ENCODE measurements around the gene PXYLP1. TPM values are rescaled to one million over a fixed set of nuclear protein-coding genes. Genes with fewer than 3 reads are reported as not detected.

The PXYLP1 gene
- total RNA-seq, 2 donors from 2014 or later, result 8.9 to 13.1 TPM

- no peak for DNase-seq
- Histone ChIP-seq H3K4me1 (no peaks in the 10 kb centered on the region), H3K9ac (ENCODE audit: low read depth in 2 of 2, low read length in 2 of 2) (no peak overlapping the region), H3K9me3 (no peaks in the 10 kb centered on the region), H3K27me3 (no peaks in the 10 kb centered on the region), H3K36me3 (no peaks in the 10 kb centered on the region), H3K27ac (no peak overlapping the region), H3K4me3 (no peak overlapping the region)
- TF ChIP-seq CTCF (IDR thresholded peaks at IDR 0.05), result no peak
- intact Hi-C loops (cut with DNase I), result no loop called here
Measured at GRCh38 chr3:141273700-141274410, 42.2 kb downstream of the PXYLP1 start.

- Histone ChIP-seq H3K4me1 (no peaks in the 10 kb centered on the region), H3K9ac (ENCODE audit: low read depth in 2 of 2, low read length in 2 of 2) (no peak overlapping the region), H3K27ac (no peak overlapping the region), H3K27me3 (no peaks in the 10 kb centered on the region), H3K9me3 (no peaks in the 10 kb centered on the region), H3K36me3 (no peaks in the 10 kb centered on the region), H3K4me3 (no peak overlapping the region)
- TF ChIP-seq CTCF (IDR thresholded peaks at IDR 0.05), result no peak
- intact Hi-C loops (cut with DNase I), result loop anchor here (5.0 kb wide), 1 partner anchor 42 kb away; the partner anchor contains the start of gene PXYLP1
- no peak for DNase-seq
Measured at GRCh38 chr3:141274411-141275031, 42.9 kb downstream of the PXYLP1 start.

- no peaks in the 10 kb centered on the region for H3K36me3 ChIP-seq
- H3K27me3 ChIP-seq, result no peaks in the 10 kb centered on the region
- TF ChIP-seq CTCF (IDR thresholded peaks at IDR 0.05), result no peak
- intact Hi-C loops (cut with DNase I), result loop anchor here (5.0 kb wide), 1 partner anchor 43 kb away; the partner anchor contains the start of gene PXYLP1
- H3K9me3 ChIP-seq, result no peaks in the 10 kb centered on the region
- no peak overlapping the region for H3K27ac ChIP-seq
- no peaks in the 10 kb centered on the region for H3K4me1 ChIP-seq
- H3K9ac ChIP-seq (ENCODE audit: low read depth in 2 of 2, low read length in 2 of 2), result no peak overlapping the region
- no peak overlapping the region for H3K4me3 ChIP-seq
- DNase-seq, result no peak
Measured at GRCh38 chr3:141275032-141275422, 43.4 kb downstream of the PXYLP1 start.

- Histone ChIP-seq H3K4me1 (no peaks in the 10 kb centered on the region), H3K27me3 (no peaks in the 10 kb centered on the region), H3K9ac (ENCODE audit: low read depth in 2 of 2, low read length in 2 of 2) (no peak overlapping the region), H3K9me3 (no peaks in the 10 kb centered on the region), H3K27ac (no peak overlapping the region), H3K36me3 (no peaks in the 10 kb centered on the region), H3K4me3 (no peak overlapping the region)
- intact Hi-C loops (cut with DNase I), result loop anchor here (5.0 kb wide), 1 partner anchor 43 kb away; the partner anchor contains the start of gene PXYLP1
- no peak for DNase-seq
- no peak for TF ChIP-seq CTCF (IDR thresholded peaks at IDR 0.05)
Measured at GRCh38 chr3:141275511-141275910, 43.9 kb downstream of the PXYLP1 start.

- Histone ChIP-seq H3K27ac (no peak overlapping the region), H3K36me3 (no peaks in the 10 kb centered on the region), H3K4me3 (no peak overlapping the region), H3K9ac (ENCODE audit: low read depth in 2 of 2, low read length in 2 of 2) (no peak overlapping the region), H3K4me1 (no peaks in the 10 kb centered on the region), H3K27me3 (no peaks in the 10 kb centered on the region), H3K9me3 (no peaks in the 10 kb centered on the region)
- intact Hi-C loops (cut with DNase I), result loop anchor here (5.0 kb wide), 1 partner anchor 44 kb away; the partner anchor contains the start of gene PXYLP1
- no peak for TF ChIP-seq CTCF (IDR thresholded peaks at IDR 0.05)
- DNase-seq, result no peak
Measured at GRCh38 chr3:141275973-141276372, 44.3 kb downstream of the PXYLP1 start.

Measured in colonic mucosa (tissue), 4 donors.